ENCODE measurements around the gene EHD1.

GRCh38 chr11:64842366-64842759 is 36.1 kb downstream of the EHD1 start:
- no peak for TF ChIP-seq POLR2A (IDR thresholded peaks at IDR 0.05)
- TF ChIP-seq, protein P1, sequence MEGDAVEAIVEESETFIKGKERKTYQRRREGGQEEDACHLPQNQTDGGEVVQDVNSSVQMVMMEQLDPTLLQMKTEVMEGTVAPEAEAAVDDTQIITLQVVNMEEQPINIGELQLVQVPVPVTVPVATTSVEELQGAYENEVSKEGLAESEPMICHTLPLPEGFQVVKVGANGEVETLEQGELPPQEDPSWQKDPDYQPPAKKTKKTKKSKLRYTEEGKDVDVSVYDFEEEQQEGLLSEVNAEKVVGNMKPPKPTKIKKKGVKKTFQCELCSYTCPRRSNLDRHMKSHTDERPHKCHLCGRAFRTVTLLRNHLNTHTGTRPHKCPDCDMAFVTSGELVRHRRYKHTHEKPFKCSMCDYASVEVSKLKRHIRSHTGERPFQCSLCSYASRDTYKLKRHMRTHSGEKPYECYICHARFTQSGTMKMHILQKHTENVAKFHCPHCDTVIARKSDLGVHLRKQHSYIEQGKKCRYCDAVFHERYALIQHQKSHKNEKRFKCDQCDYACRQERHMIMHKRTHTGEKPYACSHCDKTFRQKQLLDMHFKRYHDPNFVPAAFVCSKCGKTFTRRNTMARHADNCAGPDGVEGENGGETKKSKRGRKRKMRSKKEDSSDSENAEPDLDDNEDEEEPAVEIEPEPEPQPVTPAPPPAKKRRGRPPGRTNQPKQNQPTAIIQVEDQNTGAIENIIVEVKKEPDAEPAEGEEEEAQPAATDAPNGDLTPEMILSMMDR (IDR thresholded peaks at IDR 0.05): no peak

Measured in testis (tissue), 2 donors.